HFFc6 (cell line): ENCODE data around the gene LIPN. TPM values are rescaled to one million over a fixed set of nuclear protein-coding genes. Genes with fewer than 3 reads are reported as not detected.
A peak's percentile ranks its signal among the peaks of the same experiment; 100 is the strongest.
"Not testable (repeated sequence)": the region's sequence is repeated elsewhere in the genome, so short reads cannot be mapped to it uniquely, and the experiment has no call there.

Source experiments
- DNase-seq: peaks from one replicate; pipeline ENCODE4 v3.0.0-alpha.2; 2018
- H3K27ac Mint-ChIP-seq: 2 replicates; pipeline ENCODE4 v1.8.0; 2020; ENCODE audit warnings: mild to moderate bottlenecking, mixed read lengths
- H3K27me3 Mint-ChIP-seq: 2 replicates; pipeline ENCODE4 v1.8.0; 2021; ENCODE audit warnings: mild to moderate bottlenecking, moderate library complexity, mixed read lengths; ENCODE audit not compliant: insufficient read depth
- H3K36me3 Mint-ChIP-seq: 2 replicates; pipeline ENCODE4 v1.8.0; 2021; ENCODE audit warnings: low read depth, mixed read lengths
- H3K4me1 Mint-ChIP-seq: 2 replicates; pipeline ENCODE4 v1.8.0; 2020; ENCODE audit warnings: low read depth, mixed read lengths
- H3K4me3 Mint-ChIP-seq: 2 replicates; pipeline ENCODE4 v1.8.0; 2020; ENCODE audit warnings: mild to moderate bottlenecking, moderate library complexity, mixed read lengths
- H3K9me3 Mint-ChIP-seq: 2 replicates; pipeline ENCODE4 v1.8.0; 2020; ENCODE audit warnings: mild to moderate bottlenecking, mixed read lengths
- CTCF ChIP-seq: fragments of 200-600 bp; sonication (generic); IDR thresholded peaks from 2 replicates; pipeline ENCODE4 v1.5.0; 2021; ENCODE audit warnings: antibody characterized with exemption, mild to moderate bottlenecking
- total RNA-seq, 6 experiments: library from RNA; stranded (reverse); fragmentation: NEBNext Ultra II Directional; extraction: Animal tissue kit (Norgen Biotek cat#: 25700); gene quantifications; 2 replicates in 1 of 6; 3 replicates in 5 of 6; pipeline ENCODE4 v1.2.3, GENCODE V29; 2021

The LIPN gene
- total RNA-seq, 6 experiments from 2014 or later: not detected

GRCh38 chr10:88730864-88731263 is 29.0 kb upstream of the LIPN start:
- H3K4me1 Mint-ChIP-seq: peaks cover 11% of the 10 kb centered on the region
- no peaks in the 10 kb centered on the region for H3K36me3 Mint-ChIP-seq
- no peak overlapping the region for H3K4me3 Mint-ChIP-seq
- no peaks in the 10 kb centered on the region for H3K9me3 Mint-ChIP-seq
- DNase-seq: no peak
- TF ChIP-seq CTCF: no peak
- no peak overlapping the region for H3K27ac Mint-ChIP-seq
- H3K27me3 Mint-ChIP-seq: peaks cover 15% of the 10 kb centered on the region

DNA sequence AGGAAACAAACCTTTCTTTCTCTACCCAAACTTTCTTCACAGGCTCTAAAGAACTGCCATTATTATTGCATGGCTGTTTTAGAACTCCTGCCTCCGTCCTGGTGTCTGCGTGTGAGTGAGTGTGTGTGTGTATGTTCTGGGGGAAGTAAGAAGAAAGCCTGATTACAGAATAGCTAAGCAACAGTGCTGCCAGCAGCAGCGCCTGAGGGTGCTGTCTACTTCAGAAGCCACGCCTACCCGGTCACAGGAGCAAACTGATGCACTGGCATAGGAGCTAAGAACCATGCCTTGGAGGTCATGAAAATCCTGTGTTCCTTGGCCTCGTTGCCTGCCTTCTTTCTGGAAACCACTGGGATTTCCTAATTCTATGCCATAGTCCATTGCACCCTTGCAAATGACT is 28.5 kb upstream of the LIPN start:
- Mint-ChIP-seq H3K27me3 (peaks cover 11% of the 10 kb centered on the region), H3K4me3 (no peak overlapping the region), H3K36me3 (no peaks in the 10 kb centered on the region), H3K4me1 (peaks cover 15% of the 10 kb centered on the region), H3K9me3 (no peaks in the 10 kb centered on the region), H3K27ac (no peak overlapping the region)
- TF ChIP-seq CTCF: no peak
- DNase-seq: no peak

- TF ChIP-seq CTCF: no peak
Observed at GRCh38 chr10:88733215-88733614, 26.6 kb upstream of the LIPN start.

GRCh38 chr10:88735661-88736060 is 24.2 kb upstream of the LIPN start:
- Mint-ChIP-seq H3K36me3 (no peaks in the 10 kb centered on the region), H3K4me1 (peaks cover 15% of the 10 kb centered on the region), H3K27ac (peak overlapping the region; percentile 67), H3K9me3 (no peaks in the 10 kb centered on the region), H3K27me3 (peaks cover 7% of the 10 kb centered on the region; the same call in 1 of the 2 replicates), H3K4me3 (no peak overlapping the region; the same call in 1 of the 2 replicates)
- TF ChIP-seq CTCF: no peak
- DNase-seq: peak; percentile 12

More at GRCh38 chr10:88733215-88733614, 26.6 kb upstream of the LIPN start:
- Mint-ChIP-seq H3K27me3 (no peaks in the 10 kb centered on the region; the same call in 1 of the 2 replicates), H3K4me3 (no peak overlapping the region), H3K9me3 (no peaks in the 10 kb centered on the region), H3K27ac (no peak overlapping the region), H3K4me1 (peaks cover 15% of the 10 kb centered on the region), H3K36me3 (no peaks in the 10 kb centered on the region)
- DNase-seq: no peak

- H3K36me3 Mint-ChIP-seq, DNase-seq, H3K4me1 Mint-ChIP-seq, H3K27ac Mint-ChIP-seq, H3K9me3 Mint-ChIP-seq, H3K4me3 Mint-ChIP-seq: not testable (repeated sequence)
- H3K27me3 Mint-ChIP-seq: peaks cover 25% of the 10 kb centered on the region
Observed at GRCh38 chr10:88741921-88742320, 17.9 kb upstream of the LIPN start.

- DNase-seq: no peak
- no peaks in the 10 kb centered on the region for H3K4me1 Mint-ChIP-seq
- no peak overlapping the region for H3K27ac Mint-ChIP-seq
- TF ChIP-seq CTCF: no peak
- H3K36me3 Mint-ChIP-seq: no peaks in the 10 kb centered on the region
- peaks cover 29% of the 10 kb centered on the region for H3K27me3 Mint-ChIP-seq
- peaks cover 10% of the 10 kb centered on the region for H3K9me3 Mint-ChIP-seq
- H3K4me3 Mint-ChIP-seq: no peak overlapping the region
Observed at GRCh38 chr10:88742448-88742847, 17.4 kb upstream of the LIPN start.
